Small intestine (tissue), 7 donors: ENCODE data around the gene LKAAEAR1. TPM values are rescaled to one million over a fixed set of nuclear protein-coding genes. Genes with fewer than 3 reads are reported as not detected.

Experiments
- DNase-seq, 2 donors: peaks; one replicate each; pipeline versions ENCODE4 v3.0.0 to v3.0.0-alpha.2; 2013
- FAIRE-seq: peaks from 2 replicates; lab custom pipeline; 2012; peaks lifted over from hg19 to GRCh38; lab: Jason Lieb, UNC
- H3K27ac ChIP-seq, 3 donors: one replicate each; pipeline ENCODE4 v1.5.1; 2013; ENCODE audit warnings: low read length in 2 of 3, mild to moderate bottlenecking in 2 of 3, control low read depth in 1 of 3, inconsistent platforms in 1 of 3, low read depth in 1 of 3, moderate library complexity in 1 of 3
- H3K27me3 ChIP-seq, 3 donors: one replicate each; pipeline ENCODE4 v1.6.1; 2013; ENCODE audit warnings: low read length in 3 of 3, inconsistent platforms in 1 of 3; ENCODE audit not compliant: control insufficient read depth in 3 of 3, insufficient read depth in 3 of 3
- H3K36me3 ChIP-seq, 3 donors: one replicate each; pipeline ENCODE4 v1.6.1; 2013; ENCODE audit warnings: low read length in 3 of 3, inconsistent platforms in 1 of 3, low read depth in 1 of 3, mild to moderate bottlenecking in 1 of 3, moderate library complexity in 1 of 3; ENCODE audit not compliant: control insufficient read depth in 3 of 3, insufficient read depth in 2 of 3
- H3K4me1 ChIP-seq, 3 donors: one replicate each; pipeline ENCODE4 v1.6.1; 2013; ENCODE audit warnings: low read length in 2 of 3, inconsistent platforms in 1 of 3, low read depth in 1 of 3, mild to moderate bottlenecking in 1 of 3, moderate library complexity in 1 of 3; ENCODE audit not compliant: control insufficient read depth in 3 of 3, insufficient read depth in 2 of 3
- H3K4me3 ChIP-seq, 3 donors: one replicate each; pipeline ENCODE4 v1.5.1; 2013; ENCODE audit warnings: low read length in 3 of 3, control low read depth in 1 of 3, inconsistent platforms in 1 of 3, low read depth in 1 of 3, mild to moderate bottlenecking in 1 of 3, moderate library complexity in 1 of 3
- H3K9me3 ChIP-seq, 2 donors: one replicate each; pipeline ENCODE4 v1.6.1; 2013; ENCODE audit warnings: low read depth in 1 of 2, low read length in 1 of 2; ENCODE audit not compliant: control insufficient read depth in 2 of 2, insufficient read depth in 1 of 2
- WGBS, 3 donors: extraction: QIAGEN DNeasy Blood & Tissue Kit; methylation state at CpG; one replicate each; pipeline ENCODE4 v1.1.7; 2013; 5-methylcytosine and 5-hydroxymethylcytosine counted together
- polyA plus RNA-seq, 4 donors: library from polyadenylated mRNA; stranded (reverse) in 3 of 4; unstranded in 1 of 4; fragments of 200-250 nt in 3 of 4; fragments of 120-200 nt in 1 of 4; gene quantifications; one replicate each; pipeline versions ENCODE4 v1.2.1 to v1.2.3, GENCODE V29; 2013
- donor health status: healthy with polysubstance abuse.
- donor health status: control.
- donor health status: control.
- donor health status: Bipolar disorder and iron deficiency.
- donor health status: healthy.

LKAAEAR1 gene
- polyA plus RNA-seq, 4 donors: 0.09 TPM; not detected in 3

DNA sequence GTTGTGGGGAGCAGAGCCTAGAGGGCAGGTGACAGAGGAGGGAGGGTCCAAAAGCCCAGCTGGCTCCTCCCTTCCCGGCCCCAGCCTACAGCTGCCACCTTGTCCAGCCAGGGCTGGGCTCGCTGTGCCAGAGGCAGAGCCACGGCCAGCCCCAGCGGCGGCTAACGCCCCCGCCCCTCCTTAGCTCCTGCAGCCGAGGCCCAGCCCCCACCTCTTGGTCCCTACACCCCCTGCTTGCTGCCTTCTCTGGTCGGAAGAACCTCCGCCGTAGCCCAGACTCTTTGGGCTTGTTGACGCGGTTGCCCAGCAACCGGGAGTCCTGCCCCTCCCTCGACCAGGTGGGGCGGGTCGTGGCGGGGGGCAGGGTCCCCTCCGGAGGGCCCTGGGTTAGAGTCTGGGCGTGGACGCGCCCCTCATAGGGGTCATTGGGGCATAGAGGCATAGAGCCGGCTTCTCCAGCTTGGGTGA, 521 bp upstream of the LKAAEAR1 start:
- H3K27me3 ChIP-seq: peaks cover 4 to 67% (median 18%) of the 10 kb centered on the region in 3 donors
- H3K27ac ChIP-seq: no peak overlapping the region
- WGBS, 3 donors: 3 to 12% (median 12%) methylated on average over 19 to 23 of the region's 23 CpGs
- H3K4me1 ChIP-seq: peaks cover 0 to 12% (median 0%) of the 10 kb centered on the region in 3 donors
- H3K9me3 ChIP-seq: peaks cover 0 to 12% of the 10 kb centered on the region in 2 donors
- DNase-seq (peak in 1 of 2 donors; percentile 30), FAIRE-seq (no peak)
- H3K4me3 ChIP-seq: no peak overlapping the region
- H3K36me3 ChIP-seq: no peaks in the 10 kb centered on the region

DNA sequence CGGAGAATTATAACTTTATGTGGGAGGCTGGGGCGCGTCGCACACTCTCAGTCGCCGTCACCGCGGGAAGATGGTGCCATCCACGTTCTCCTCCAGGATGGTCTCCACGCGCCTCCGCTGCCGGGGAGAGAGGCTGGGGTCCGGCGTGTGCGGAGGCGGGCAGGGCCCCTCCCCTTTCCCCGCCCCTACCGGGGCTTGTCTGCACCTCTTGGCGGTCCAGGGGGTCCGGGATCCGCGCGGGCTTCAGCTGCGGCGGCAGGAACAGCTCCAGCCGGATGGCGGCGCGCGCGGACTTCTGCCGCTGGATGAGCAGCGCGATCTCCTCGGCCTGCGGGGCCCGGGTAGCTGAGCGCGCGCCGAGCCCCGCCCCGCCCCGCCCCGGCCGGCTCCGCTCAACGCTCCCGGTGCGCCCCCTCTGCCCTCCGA, 807 bp downstream of the LKAAEAR1 start:
- FAIRE-seq (no peak), DNase-seq (peak in 1 of 2 donors; percentile 85)
- 0 to 1% (median 0%) methylated on average over 19 to 52 of the region's 52 CpGs for WGBS, 3 donors
- peaks cover 0 to 12% of the 10 kb centered on the region in 2 donors for H3K9me3 ChIP-seq
- no peak overlapping the region for H3K27ac ChIP-seq
- H3K27me3 ChIP-seq: peaks cover 4 to 68% (median 18%) of the 10 kb centered on the region in 3 donors
- no peaks in the 10 kb centered on the region for H3K36me3 ChIP-seq
- H3K4me3 ChIP-seq: peak overlapping the region in 2 of 3 donors; percentile 1 to 44
- H3K4me1 ChIP-seq: peaks cover 0 to 22% (median 0%) of the 10 kb centered on the region in 3 donors

DNA sequence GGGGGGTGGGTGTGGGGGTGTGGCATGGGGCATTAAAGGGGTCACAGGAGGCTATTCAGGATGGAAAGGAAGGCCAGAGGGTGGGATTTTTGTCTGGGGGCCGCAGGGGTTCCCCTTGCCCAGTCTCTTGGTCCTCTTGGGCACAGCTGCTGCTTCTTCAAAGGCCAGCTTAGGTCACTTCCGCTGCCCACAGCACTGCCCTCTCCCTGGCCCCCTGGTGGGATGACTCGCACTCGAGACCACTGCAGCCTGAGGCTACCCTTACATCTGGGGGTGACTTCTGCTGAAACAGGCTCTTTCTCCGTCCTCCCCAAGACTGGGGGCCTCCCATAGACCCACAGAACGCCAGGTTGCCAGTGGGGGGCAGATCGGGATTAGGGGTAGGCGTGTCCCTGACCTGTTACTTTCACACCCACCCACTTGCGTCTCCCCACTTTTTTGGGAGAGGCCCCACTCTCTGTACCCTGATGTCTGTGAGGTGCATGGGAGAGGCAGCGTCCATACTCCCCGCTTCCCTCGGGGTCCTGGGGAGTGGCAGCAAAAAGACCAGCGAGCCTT, 1.3 kb downstream of the LKAAEAR1 start:
- peak overlapping the region in 1 of 3 donors; percentile 44 for H3K4me3 ChIP-seq
- no peak for FAIRE-seq
- peaks cover 4 to 72% (median 18%) of the 10 kb centered on the region in 3 donors for H3K27me3 ChIP-seq
- peaks cover 0 to 23% (median 0%) of the 10 kb centered on the region in 3 donors for H3K4me1 ChIP-seq
- peaks cover 0 to 10% of the 10 kb centered on the region in 2 donors for H3K9me3 ChIP-seq
- DNase-seq: no peak
- WGBS, 3 donors: 17 to 20% (median 19%) methylated on average over 13 of the region's 13 CpGs
- H3K36me3 ChIP-seq: no peaks in the 10 kb centered on the region
- H3K27ac ChIP-seq: no peak overlapping the region

DNA sequence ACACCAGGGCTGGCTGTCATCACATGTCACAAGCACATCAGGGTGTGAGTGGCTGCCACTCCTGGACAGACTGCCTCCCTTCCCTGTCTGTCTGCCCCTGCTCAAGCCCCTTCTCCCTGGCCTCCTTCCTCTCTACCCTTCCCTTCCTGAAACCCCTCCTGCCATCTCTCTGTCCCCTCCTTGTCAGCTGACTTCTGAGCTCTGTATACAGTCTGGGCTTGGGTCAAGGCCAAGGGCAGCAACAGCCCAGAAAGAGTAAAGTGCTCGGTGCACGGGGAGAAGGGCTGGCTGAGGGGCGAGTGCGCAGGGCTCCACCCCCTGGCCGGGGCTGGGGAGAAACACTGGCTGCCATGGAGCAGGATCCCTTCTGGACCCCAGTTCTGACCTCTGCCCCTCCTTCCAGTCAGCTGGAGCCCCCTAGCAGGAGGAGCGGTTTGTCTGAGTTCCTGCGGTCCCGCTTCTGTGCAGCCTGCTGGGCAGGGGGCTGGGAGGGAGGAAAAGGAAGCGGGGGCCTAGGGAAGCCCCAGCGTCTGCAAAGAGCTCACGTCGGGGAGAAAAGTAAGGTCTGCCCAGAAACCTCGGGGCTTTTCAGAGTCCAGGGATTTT, 2.0 kb downstream of the LKAAEAR1 start:
- WGBS, 3 donors: 12 to 19% (median 14%) methylated on average over 13 of the region's 13 CpGs
- Histone ChIP-seq H3K4me3 (no peak overlapping the region), H3K4me1 (peaks cover 0 to 23% (median 0%) of the 10 kb centered on the region in 3 donors), H3K27me3 (peaks cover 4 to 73% (median 18%) of the 10 kb centered on the region in 3 donors), H3K27ac (no peak overlapping the region), H3K9me3 (peaks cover 0 to 5% of the 10 kb centered on the region in 2 donors), H3K36me3 (no peaks in the 10 kb centered on the region)
- no peak for DNase-seq
- no peak for FAIRE-seq

DNA sequence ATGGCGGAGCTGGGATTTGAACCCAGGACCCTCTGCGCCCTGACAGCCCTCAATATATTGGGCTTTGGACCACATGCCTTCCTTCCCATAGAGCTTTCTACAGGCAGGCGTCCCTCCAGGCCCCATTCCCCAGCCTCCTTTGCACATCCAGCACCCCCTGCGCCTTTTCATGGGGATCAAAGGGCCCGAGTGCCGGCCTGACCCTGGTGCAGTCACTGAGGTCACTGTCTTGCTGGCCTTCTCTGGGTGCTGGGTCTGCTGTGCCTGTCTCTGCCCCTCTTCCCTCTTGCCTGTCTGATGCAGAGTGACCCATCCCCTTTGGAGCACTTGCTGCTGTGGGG, 2.6 kb downstream of the LKAAEAR1 start:
- Histone ChIP-seq H3K27ac (no peak overlapping the region), H3K4me3 (no peak overlapping the region), H3K9me3 (peaks cover 0 to 1% of the 10 kb centered on the region in 2 donors), H3K4me1 (peaks cover 0 to 23% (median 0%) of the 10 kb centered on the region in 3 donors), H3K27me3 (peaks cover 4 to 73% (median 18%) of the 10 kb centered on the region in 3 donors), H3K36me3 (no peaks in the 10 kb centered on the region)
- DNase-seq (no peak), FAIRE-seq (no peak)
- WGBS, 3 donors: 60 to 84% (median 72%) methylated on average over 6 of the region's 6 CpGs

DNA sequence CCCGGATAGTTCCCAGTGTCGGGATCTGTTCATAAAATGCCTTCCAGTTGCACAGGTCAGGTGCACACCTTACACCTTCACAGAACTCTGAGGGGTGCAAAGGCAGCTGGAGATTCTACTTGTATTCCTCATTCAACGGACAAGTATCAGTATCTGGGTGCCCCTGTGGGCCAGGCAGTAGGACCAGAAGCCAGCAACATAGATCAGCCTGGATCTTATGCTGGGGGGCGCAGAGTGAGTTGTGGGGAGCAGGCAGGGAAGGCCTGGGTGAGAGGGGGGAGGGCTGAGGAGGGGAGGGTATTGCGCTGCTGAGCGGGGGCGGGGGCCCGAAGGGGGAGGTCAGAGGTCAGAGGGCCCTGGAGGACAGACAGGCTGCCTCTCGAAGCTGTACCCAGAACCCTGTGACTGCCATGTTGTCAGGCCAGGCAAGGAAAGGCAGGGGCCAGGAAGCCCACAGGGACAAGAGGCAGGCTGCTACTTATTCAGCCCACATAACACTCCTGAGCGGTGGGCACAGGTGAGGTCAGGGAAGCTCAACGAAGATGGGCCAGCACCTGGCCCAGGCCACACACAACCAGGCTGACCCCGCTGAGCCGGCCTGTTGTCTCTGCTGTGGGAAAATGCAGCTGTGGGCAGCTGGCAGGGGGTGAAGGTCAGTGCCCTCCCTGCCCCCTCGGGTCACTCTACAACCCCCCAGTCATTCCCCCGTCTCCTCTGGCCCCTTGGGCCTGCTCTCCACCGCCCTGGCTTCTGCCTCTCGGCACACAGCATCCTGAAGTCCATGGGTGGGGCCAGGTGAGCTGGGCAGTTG, 3.2 kb downstream of the LKAAEAR1 start:
- Histone ChIP-seq H3K27ac (no peak overlapping the region), H3K36me3 (peaks cover 0 to 3% (median 0%) of the 10 kb centered on the region in 3 donors), H3K4me1 (peaks cover 0 to 23% (median 0%) of the 10 kb centered on the region in 3 donors), H3K27me3 (peaks cover 4 to 69% (median 18%) of the 10 kb centered on the region in 3 donors), H3K4me3 (no peak overlapping the region), H3K9me3 (no peaks in the 10 kb centered on the region)
- 38 to 70% (median 65%) methylated on average over 15 to 17 of the region's 17 CpGs for WGBS, 3 donors
- no peak for FAIRE-seq
- DNase-seq: no peak

DNA sequence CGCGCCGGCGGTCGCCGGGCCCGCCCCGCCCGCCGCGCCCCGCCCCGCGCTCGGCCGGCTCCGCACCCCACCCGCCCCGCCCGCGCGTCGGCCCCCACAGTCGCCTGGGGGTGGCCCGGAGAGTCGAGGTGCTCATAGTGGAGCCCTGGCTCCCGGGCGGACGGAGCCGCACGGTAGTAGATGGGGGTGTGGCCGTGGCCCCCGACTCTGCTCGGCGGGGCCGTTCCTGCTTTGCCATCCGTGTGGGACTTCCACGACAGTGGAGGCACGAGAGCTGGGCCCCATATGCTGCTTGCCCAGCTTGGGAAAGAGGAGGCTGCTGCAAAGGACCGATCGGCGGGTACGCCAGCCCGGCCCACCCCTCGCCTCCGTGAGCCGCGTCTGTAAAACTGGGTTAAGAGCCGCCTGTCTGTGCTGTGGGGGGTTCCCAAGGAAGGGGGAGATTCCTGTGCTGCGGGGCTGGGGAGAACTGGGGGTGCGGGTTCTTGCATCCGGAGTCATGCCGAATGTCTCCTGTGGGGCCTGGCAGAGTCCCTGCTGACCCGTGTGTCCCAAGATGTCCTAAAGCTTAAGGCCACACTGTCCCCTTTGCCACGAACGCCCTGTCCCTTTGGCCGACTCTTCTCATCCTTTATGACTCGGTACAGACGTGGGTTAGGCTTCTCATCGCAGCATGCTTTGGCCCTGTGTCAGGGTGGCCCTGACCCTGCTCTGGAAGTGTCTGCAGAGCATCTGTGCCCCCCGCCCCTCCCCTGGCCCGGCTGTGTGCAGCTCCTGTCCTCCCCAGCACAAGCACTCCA, 4.0 kb downstream of the LKAAEAR1 start, which contains the start of gene OPRL1:
OPRL1 (plus strand) TSS at position 70 of the 800 bp plus-strand sequence. CDS start 12,639 bp downstream, outside the sequence.
- WGBS, 3 donors: 3 to 6% (median 5%) methylated on average over 49 to 62 of the region's 62 CpGs
- H3K36me3 ChIP-seq: peaks cover 0 to 3% (median 0%) of the 10 kb centered on the region in 3 donors
- peak within 1 kb of the TSS in 2 of 3 donors; percentile 52 to 78 for H3K27ac ChIP-seq
- H3K27me3 ChIP-seq: peaks cover 3 to 61% (median 13%) of the 10 kb centered on the region in 3 donors
- H3K4me1 ChIP-seq: peaks cover 0 to 23% (median 0%) of the 10 kb centered on the region in 3 donors
- peak within 1 kb of the TSS; percentile 53 to 77 (median 68) for H3K4me3 ChIP-seq
- DNase-seq (peak in 1 of 2 donors; percentile 25), FAIRE-seq (no peak)
- no peaks in the 10 kb centered on the region for H3K9me3 ChIP-seq
